Endothelial cell of umbilical vein (primary cell): ENCODE data around the gene ATXN1L. TPM values are rescaled to one million over a fixed set of nuclear protein-coding genes. Genes with fewer than 3 reads are reported as not detected.
A peak's percentile ranks its signal among the peaks of the same experiment; 100 is the strongest.

Experiments
- BruUV-seq: library from RNA; stranded (reverse); fragments of 400-500 nt; replicated peaks from 2 replicates; lab custom pipeline; 2021; lab: Mats Ljungman, UMichigan
- CTCF ChIA-PET: fragments of 300-600, 350-600 bp; sonication (Branson Sonifier 250); formaldehyde crosslinking; loops from one replicate; lab custom pipeline; 2021; ENCODE audit warnings: antibody characterized with exemption, inconsistent platforms; lab: Charles Lee
- POLR2A ChIA-PET: fragments of 300-600, 350-600 bp; sonication (Branson Sonifier 250); formaldehyde crosslinking; loops from one replicate; lab custom pipeline; 2021; ENCODE audit warnings: antibody characterized with exemption, inconsistent platforms; lab: Charles Lee
- DNase-seq: peaks from one replicate; pipeline ENCODE4 v3.0.0-alpha.2; 2011; ENCODE audit warnings: low read depth, low spot score
- FAIRE-seq: peaks from 2 replicates; lab custom pipeline; 2011; peaks lifted over from hg19 to GRCh38; lab: Jason Lieb, UNC
- H2AFZ ChIP-seq: 2 replicates; pipeline ENCODE4 v1.6.0; 2012; ENCODE audit warnings: low read depth, low read length, control low read depth, inconsistent platforms
- H3K27ac ChIP-seq: 2 replicates; pipeline ENCODE4 v1.5.1; 2011; ENCODE audit warnings: low read depth, mild to moderate bottlenecking, control low read depth, low read length, moderate library complexity; ENCODE audit not compliant: insufficient read depth
- H3K27me3 ChIP-seq, 2 experiments: 2 replicates each; pipeline versions ENCODE4 v1.6.0 to v1.6.1; 2011; ENCODE audit warnings: low read length in 2 of 2, mixed read lengths in 1 of 2; ENCODE audit not compliant: control insufficient read depth in 2 of 2, insufficient read depth in 2 of 2
- H3K36me3 ChIP-seq, 2 experiments: 2 replicates in 1 of 2; 3 replicates in 1 of 2; pipeline ENCODE4 v1.5.1; 2011; ENCODE audit warnings: low read length in 2 of 2, mild to moderate bottlenecking in 1 of 2, moderate library complexity in 1 of 2; ENCODE audit not compliant: control insufficient read depth in 2 of 2, insufficient read depth in 2 of 2; ENCODE audit errors: extremely low read depth in 1 of 2
- H3K4me1 ChIP-seq: 3 replicates; pipeline ENCODE4 v1.5.1; 2011; ENCODE audit warnings: mild to moderate bottlenecking, low read length; ENCODE audit not compliant: control insufficient read depth, insufficient read depth; ENCODE audit errors: extremely low read depth
- H3K4me2 ChIP-seq: 2 replicates; pipeline ENCODE4 v1.6.1; 2011; ENCODE audit warnings: low read length, control low read depth, mixed read lengths; ENCODE audit not compliant: insufficient read depth
- H3K4me3 ChIP-seq, 3 experiments: fragments of 200-600 bp in 1 of 3; sonication (generic), shearing (Covaris generic) in 1 of 3; replicated peaks in 1 of 3; 2 replicates each; pipeline ENCODE4 v1.5.1; 2011 to 2016; ENCODE audit warnings: control low read depth in 3 of 3, low read length in 3 of 3, mild to moderate bottlenecking in 2 of 3, inconsistent platforms in 1 of 3, low read depth in 1 of 3, moderate library complexity in 1 of 3; ENCODE audit not compliant: insufficient read depth in 1 of 3
- H3K79me2 ChIP-seq: 2 replicates; pipeline ENCODE4 v1.6.0; 2012; ENCODE audit warnings: low read length, inconsistent platforms; ENCODE audit not compliant: control insufficient read depth, insufficient read depth
- H3K9ac ChIP-seq: replicated peaks from 2 replicates; pipeline ENCODE3; 2011; ENCODE audit warnings: low read length, control low read depth; ENCODE audit not compliant: insufficient read depth; ENCODE audit errors: extremely low read depth
- H3K9me1 ChIP-seq: replicated peaks from 3 replicates; pipeline ENCODE4 v1.6.0; 2011; ENCODE audit warnings: mild to moderate bottlenecking, low read length; ENCODE audit not compliant: control insufficient read depth, insufficient read depth; ENCODE audit errors: extremely low read depth
- H3K9me3 ChIP-seq: replicated peaks from 2 replicates; pipeline ENCODE4 v1.5.1; 2012; ENCODE audit warnings: low read length, inconsistent platforms; ENCODE audit not compliant: control insufficient read depth, insufficient read depth
- H4K20me1 ChIP-seq: replicated peaks from 2 replicates; pipeline ENCODE3; 2011; ENCODE audit warnings: mild to moderate bottlenecking, low read length; ENCODE audit not compliant: control insufficient read depth, insufficient read depth; ENCODE audit errors: extremely low read depth
- EZH2 ChIP-seq: IDR thresholded peaks from 2 replicates; pipeline ENCODE4 v1.6.1; 2012; ENCODE audit warnings: borderline replicate concordance, low read depth, mild to moderate bottlenecking, moderate library complexity, low read length, inconsistent platforms; ENCODE audit not compliant: severe bottlenecking
- GATA2 ChIP-seq: IDR thresholded peaks from 2 replicates; pipeline ENCODE4 v1.7.0; 2011; ENCODE audit warnings: low read depth, mild to moderate bottlenecking, moderate library complexity, mixed read lengths, low read length; ENCODE audit not compliant: insufficient read length, insufficient read depth
- JUN ChIP-seq: IDR thresholded peaks from 2 replicates; pipeline ENCODE4 v1.6.1; 2011; ENCODE audit warnings: borderline replicate concordance, low read depth; ENCODE audit not compliant: insufficient read length, insufficient read depth
- POLR2A ChIP-seq: IDR thresholded peaks from 2 replicates; pipeline ENCODE4 v1.6.1; 2012; ENCODE audit warnings: low read depth, mild to moderate bottlenecking, control low read depth, low read length
- dilution Hi-C: fragments of 300-500 bp; cut with MboI; formaldehyde crosslinking; loops from one replicate; pipeline ENCODE4 v1.15.0; 2019; ENCODE audit warnings: low sequenced_read_pairs; ENCODE audit not compliant: extremely low pct_ligation_motif_present
- intact Hi-C: fragments of 100-400 bp; cut with micrococcal nuclease; formaldehyde crosslinking; loops from one replicate; pipeline ENCODE4 v1.10.0; 2022
- polyA plus RNA-seq, 4 experiments: library from polyadenylated mRNA; depleted of rRNA in 3 of 4; stranded (reverse) in 3 of 4; unstranded in 1 of 4; fragments of >200 nt; gene quantifications; 2 replicates each; pipeline versions ENCODE4 v1.2.1 to v1.2.3, GENCODE V29; 2011 to 2012; ENCODE audit warnings: missing spikeins in 1 of 4
- total RNA-seq: library from RNA; stranded (reverse); gene quantifications from 2 replicates; pipeline ENCODE4 v1.2.3, GENCODE V29; 2021

The ATXN1L gene
- total and polyA plus RNA-seq, 2 donors (not counting 3 experiments of a cell fraction or from before 2014, with no cell fraction given) = 15.6 to 23.9 TPM

DNA sequence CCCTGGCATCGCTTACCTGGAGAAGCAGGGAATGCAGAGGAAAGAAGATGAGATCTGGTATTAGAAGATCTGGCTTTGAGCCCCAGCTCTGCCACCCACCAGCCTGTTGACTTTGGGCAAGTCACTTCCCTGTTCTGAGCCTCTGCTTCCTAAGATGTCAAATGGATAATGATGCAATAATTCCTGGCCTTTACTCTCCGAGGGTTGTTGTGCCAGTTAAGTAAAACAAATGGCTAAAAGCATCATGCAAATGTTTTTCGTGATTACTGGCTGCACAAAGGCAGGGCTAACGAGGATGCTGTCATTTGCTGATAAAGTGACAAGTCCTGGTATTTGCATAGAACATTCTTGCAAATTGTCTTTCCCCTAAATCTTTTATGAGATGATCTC lies 39.5 kb downstream of the ATXN1L start:
- H3K4me2 ChIP-seq = no peak overlapping the region
- TF ChIP-seq GATA2 = no peak
- BruUV-seq = no TSS peak
- H3K9me1 ChIP-seq = no peaks in the 10 kb centered on the region
- H3K9ac ChIP-seq = no peak overlapping the region
- no peak overlapping the region for H3K27ac ChIP-seq
- no peaks in the 10 kb centered on the region for H4K20me1 ChIP-seq
- ChIA-PET CTCF (interaction anchor here (0.7 to 6.4 kb wide), 4 partner anchors 10 to 136 kb away, joined by 5 to 212 read pairs (median 29); partner anchors contain the start of gene IST1), POLR2A (no interaction called here)
- peak overlapping the region; percentile 45 for H2AFZ ChIP-seq
- intact Hi-C loops (no loop called here), dilution Hi-C loops (no loop called here)
- no peaks in the 10 kb centered on the region for H3K27me3 ChIP-seq
- H3K9me3 ChIP-seq = no peaks in the 10 kb centered on the region
- DNase-seq (no peak), FAIRE-seq (no peak)
- H3K36me3 ChIP-seq = no peaks in the 10 kb centered on the region
- no peaks in the 10 kb centered on the region for H3K79me2 ChIP-seq
- no peak overlapping the region for H3K4me3 ChIP-seq
- H3K4me1 ChIP-seq = peaks cover 24% of the 10 kb centered on the region

GRCh38 chr16:71889147-71889546 lies 43.4 kb downstream of the ATXN1L start:
- Histone ChIP-seq H3K9me3 (no peaks in the 10 kb centered on the region), H3K27ac (no peak overlapping the region), H3K4me3 (no peak overlapping the region), H3K4me1 (peaks cover 12% of the 10 kb centered on the region), H3K9ac (no peak overlapping the region), H3K36me3 (no peaks in the 10 kb centered on the region), H3K27me3 (no peaks in the 10 kb centered on the region), H4K20me1 (no peaks in the 10 kb centered on the region), H3K4me2 (no peak overlapping the region), H3K79me2 (no peaks in the 10 kb centered on the region), H2AFZ (no peak overlapping the region), H3K9me1 (no peaks in the 10 kb centered on the region)
- TF ChIP-seq EZH2 (no peak), JUN (no peak), POLR2A (no peak)
- POLR2A ChIA-PET = no interaction called here
- DNase-seq (no peak), FAIRE-seq (no peak)
- dilution Hi-C loops = no loop called here
- CTCF ChIA-PET = interaction anchor here (1.1 to 2.2 kb wide), 2 partner anchors 72 to 217 kb away, joined by 3 to 10 read pairs; no protein-coding TSS in a partner anchor
- BruUV-seq = no TSS peak
- intact Hi-C loops = no loop called here
